ENCODE data around the gene PACRG.

The PACRG gene

DNA sequence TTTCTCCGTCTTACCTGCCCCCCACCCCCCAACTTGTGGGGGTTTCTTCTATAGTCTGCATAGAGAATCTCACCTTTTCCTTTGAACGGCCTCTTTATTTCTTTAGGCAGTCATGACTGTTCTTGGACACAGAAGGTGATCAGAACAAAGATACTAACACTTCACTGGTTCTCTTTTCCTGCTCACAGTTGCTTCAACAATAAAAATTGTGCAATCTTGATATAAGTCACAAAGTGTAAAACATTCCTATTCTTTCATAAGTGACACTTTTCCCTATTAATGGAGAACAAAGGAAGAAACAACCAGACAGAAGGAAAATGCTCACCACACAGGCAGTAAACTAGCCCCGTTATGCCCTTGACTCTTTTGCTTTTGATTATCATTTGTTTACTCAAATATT lies 448.3 kb downstream of the PACRG start:
- DNase-seq (ENCODE audit: low spot score), result no peak

DNA sequence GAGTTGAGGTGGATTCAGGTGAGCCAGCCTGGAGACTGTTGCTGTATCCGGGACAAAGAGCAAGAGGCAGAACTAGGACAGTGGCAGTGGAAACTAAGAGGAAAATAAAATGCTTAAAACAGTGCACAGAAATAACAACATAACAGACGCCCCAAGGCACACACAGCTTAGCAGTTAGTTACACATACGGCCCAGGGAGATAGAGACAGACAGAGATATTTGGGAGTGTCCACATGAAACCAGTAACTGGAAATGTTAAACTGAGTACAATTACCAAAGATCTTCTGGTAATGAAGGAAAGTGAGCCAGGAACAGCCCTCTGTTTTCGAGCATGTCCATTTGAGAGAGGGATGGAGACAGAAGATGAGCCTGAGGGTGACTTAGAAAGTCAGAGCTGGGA lies 449.2 kb downstream of the PACRG start:
- no peak for DNase-seq (ENCODE audit: low spot score)

DNA sequence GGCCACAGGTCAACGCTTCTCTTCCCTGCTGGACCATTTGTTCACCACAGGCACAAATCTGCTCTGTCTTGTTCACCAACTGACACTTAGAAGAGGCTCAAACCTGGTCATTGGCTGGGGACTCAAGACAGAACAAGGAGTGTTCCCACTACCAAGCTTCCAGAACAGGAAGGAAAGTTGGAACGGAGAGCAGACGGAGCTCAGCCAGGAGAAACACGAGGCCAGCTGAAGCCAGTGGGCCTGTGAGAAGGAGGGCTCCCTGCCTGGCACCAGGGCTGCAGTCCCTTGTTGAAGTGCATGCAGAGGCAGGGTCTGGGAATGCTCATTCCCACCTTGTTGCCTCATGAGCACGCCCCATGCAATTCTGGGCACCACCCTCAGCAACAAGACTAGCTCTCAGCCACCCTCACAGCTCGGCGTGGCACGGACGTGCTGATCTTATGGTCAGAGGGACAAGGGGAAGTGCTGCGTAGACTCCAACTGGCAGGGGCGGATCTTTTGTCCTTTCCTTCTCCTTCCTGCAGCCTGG lies 450.2 kb downstream of the PACRG start:
- no peak for DNase-seq (ENCODE audit: low spot score)

GRCh38 chr6:163179061-163179460 lies 451.3 kb downstream of the PACRG start:
- no peak for DNase-seq (ENCODE audit: low spot score)

GRCh38 chr6:163179721-163180120 lies 451.9 kb downstream of the PACRG start:
- DNase-seq (ENCODE audit: low spot score), result no peak

DNA sequence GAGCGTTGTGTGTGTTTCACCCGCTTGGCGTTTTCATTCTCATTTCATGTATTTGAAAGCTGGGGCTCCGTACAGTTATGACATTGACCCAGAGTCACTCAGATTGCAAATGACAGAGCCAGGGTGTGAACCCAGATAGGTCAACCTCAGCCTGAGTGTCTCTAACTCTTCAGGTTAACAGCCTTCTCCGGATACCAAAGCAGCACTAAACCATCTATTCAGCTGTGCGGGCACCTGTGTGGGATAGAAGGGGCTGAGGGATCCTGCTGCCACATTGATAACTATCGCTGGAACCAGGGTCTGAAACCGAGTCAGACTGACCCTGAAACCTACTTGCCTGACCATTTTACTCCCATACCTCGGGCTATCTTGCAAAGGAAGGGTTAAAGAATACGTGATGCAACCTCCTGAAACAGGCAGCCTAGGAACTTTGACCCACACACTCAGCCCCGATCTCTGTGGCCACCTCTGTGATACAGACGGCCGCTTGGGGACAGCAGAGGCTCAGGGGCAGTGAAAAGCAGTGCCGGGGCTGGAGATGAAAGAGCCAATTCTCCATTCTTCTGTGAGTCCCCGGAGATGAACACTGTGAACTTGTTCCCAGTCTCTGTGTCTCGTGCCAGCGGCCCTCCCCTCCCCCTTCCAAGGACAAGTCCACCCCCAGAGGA lies 453.2 kb downstream of the PACRG start:
- no peak for DNase-seq (ENCODE audit: low spot score)

DNA sequence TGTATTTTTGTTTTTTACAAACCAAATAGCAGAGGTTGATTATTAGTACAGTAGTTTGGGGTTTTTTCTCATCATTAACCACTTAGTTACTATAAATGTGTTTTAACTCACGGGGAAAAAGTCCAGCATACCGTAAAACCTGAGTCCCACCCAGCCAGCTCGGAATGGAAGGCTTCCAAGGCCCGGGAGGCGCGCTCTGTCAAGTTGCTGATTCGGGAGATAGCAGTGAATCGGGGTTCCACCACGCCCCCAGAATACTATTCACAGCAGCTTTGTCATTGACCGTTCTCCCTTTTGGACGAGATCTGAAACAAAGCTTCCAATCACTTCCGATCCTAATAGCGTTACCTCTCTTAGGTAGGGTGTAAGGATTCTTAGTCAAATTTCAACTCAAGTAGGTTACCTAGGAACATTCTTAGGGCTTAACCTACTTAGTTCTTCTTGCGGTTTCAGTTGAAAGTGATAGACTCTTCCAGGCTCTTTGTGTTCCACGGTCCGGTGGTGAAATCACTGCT lies 453.9 kb downstream of the PACRG start:
- no peak for DNase-seq (ENCODE audit: low spot score)

DNA sequence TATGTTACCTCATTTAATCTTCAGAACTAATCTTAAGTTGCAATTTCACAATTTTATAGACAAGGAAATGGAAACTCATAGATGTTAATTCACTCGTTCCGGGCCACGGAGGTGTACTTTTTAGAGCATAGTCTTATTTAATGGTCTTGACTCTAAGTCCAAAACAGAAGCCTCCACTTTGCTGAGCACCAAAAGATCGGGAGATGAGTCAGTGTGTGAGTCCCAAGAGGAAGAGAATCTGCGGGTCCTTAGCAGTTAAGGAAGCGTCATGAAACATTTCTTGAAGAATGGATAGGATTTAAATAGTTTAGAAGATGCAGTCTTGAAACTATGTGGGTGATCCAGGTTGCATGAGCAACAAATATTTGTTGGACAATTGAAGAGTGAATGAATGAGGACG lies 454.9 kb downstream of the PACRG start:
- no peak for DNase-seq (ENCODE audit: low spot score)

- no peak for DNase-seq (ENCODE audit: low spot score)
Measured at GRCh38 chr6:163183806-163184205, 456.0 kb downstream of the PACRG start.

GRCh38 chr6:163185744-163186143 lies 458.0 kb downstream of the PACRG start:
- peak; percentile 6 for DNase-seq (ENCODE audit: low spot score)

DNA sequence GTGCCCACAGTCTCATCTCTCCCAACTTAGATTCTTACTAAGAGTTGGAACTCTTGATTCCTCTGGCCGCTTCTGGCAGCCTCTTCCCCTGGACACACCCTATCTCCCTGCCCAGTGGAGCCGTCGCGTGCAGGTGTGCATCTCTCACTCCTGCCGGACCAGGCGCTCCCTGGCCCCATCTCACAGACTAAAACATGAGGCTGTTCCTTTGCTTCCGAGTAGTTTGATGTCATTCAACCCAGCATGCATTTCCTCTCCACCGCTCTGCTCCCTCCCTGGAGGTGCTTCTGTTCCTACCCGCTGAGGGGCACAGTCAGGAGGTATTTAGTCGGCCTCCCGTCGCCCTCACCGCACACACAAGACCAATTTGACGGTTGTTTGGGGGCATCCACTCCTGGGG lies 458.8 kb downstream of the PACRG start:
- DNase-seq (ENCODE audit: low spot score), result no peak

DNA sequence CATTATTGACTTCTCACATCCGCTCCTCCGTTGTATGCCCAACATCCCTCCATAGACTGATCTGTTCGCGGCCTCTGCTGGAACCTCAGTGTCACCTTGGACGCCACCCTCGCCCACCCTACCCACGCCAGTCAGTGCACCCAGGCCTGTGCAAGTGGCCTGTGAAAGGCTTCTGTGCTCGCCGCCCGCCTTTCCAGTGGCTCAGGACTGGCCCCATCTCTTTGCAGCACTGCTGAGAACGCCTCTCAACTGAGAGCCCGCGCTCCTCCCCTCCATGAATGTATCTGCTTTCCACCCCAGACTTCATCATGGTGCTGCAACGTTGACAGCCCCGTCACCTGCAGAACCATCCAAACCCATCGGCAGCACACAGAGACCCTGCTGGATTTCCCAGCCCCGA lies 459.4 kb downstream of the PACRG start:
- DNase-seq (ENCODE audit: low spot score), result no peak

GRCh38 chr6:163187606-163188005 lies 459.8 kb downstream of the PACRG start:
- DNase-seq (ENCODE audit: low spot score), result no peak

DNA sequence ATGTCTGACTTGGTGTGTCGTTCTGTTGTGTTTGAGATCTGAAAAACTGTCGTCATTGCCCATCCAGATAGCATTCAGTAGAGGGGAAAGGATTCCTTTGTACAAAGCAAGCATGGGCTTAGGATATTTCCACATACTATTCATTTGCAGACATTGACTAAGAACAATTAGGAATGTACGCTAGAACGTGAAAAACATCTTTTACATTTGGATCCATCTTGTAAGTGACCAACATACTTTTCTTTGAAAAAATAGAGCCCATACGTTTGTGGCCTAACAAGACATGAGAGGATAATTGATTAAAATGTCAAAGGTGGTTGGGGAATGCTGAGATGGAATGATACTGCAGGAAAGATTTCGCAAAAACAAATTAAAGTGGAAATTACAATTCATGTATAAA lies 461.0 kb downstream of the PACRG start:
- DNase-seq (ENCODE audit: low spot score), result no peak

- no peak for DNase-seq (ENCODE audit: low spot score)
Measured at GRCh38 chr6:163189609-163190008, 461.8 kb downstream of the PACRG start.

DNA sequence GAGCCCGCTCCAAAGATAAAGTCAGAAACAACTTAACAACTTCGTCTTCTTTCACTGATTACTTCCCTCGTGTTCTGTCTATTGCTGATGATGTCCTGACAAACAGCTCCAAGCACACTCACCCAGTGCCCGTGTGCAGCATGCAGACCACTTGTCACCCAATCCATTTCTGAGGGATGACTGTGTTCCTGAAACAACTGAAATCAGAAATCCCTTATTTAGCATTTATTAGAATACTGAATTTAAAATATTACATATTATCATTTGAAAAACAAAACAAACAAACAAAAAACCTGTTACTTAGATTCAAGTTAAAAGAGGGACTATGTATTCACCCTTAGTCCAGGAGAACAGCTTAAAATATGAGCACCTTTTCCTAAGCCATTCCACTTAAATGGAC lies 463.0 kb downstream of the PACRG start:
- DNase-seq (ENCODE audit: low spot score), result no peak

DNA sequence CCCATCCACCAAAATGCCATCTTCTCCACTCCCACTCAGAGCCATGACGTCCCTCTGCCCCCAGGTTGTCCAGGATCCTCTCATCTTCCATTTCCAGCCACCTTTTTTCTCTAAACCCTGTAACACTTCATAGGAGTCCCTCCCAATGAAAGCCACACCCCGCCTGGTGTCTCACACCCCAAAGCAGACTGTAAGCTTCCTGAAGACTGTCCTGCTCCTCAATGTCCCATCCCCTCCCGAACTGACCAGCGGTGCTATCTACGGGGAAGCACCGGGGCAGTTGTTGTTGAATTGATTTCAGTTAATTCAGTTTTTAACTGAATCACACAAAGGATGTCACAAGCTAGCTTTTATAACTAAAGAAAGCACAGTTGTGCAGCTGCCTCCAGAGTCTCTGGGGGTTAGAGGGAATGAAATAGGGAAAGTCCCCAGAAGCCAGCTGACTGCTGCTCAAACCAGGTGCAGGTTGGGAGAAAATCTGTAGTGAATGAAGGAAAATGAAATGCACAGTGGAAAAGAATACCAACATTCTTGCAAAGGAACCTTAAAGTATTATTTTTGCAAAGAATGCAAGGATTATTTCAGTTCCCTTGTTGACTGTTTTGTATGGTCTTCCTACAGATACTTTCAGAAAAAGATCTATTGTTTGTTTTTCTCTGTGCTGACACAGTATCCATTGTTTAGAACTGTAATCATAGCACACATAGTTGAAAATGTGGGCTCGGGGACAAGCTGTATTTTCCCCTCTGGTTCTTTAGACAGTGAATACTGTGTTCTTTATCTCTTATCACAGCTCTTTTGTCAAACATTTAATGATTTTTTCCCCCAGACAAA lies 464.1 kb downstream of the PACRG start:
- DNase-seq (ENCODE audit: low spot score), result no peak

DNA sequence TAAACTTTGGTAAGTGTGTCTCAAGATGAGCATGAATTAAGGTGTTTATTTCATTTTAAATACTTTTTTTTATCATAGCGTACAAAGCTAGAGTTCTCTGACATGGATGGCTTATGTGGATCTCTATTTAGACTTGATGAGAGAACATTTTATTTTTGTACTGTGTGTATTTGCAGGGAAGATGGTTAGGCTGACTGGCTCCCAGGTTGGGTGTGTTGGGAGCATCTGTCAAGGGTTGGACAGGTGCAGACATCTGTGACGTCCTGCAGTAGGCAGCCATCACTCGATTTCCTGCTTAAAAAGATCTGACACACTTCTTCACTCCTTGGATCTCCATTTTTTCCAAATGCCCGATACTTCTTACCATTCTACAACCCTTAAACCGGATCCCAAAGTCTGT lies 464.8 kb downstream of the PACRG start:
- no peak for DNase-seq (ENCODE audit: low spot score)

- DNase-seq (ENCODE audit: low spot score), result no peak
Measured at GRCh38 chr6:163193326-163193725, 465.6 kb downstream of the PACRG start.

- no peak for DNase-seq (ENCODE audit: low spot score)
Measured at GRCh38 chr6:163195721-163196691, 468.2 kb downstream of the PACRG start.

GRCh38 chr6:163197839-163198238 lies 470.1 kb downstream of the PACRG start:
- DNase-seq (ENCODE audit: low spot score), result no peak

- no peak for DNase-seq (ENCODE audit: low spot score)
Measured at GRCh38 chr6:163198396-163198795, 470.6 kb downstream of the PACRG start.

Measured in SK-N-DZ (cell line).